ENCODE measurements around the gene SYNC.
"Not testable (repeated sequence)": the region's sequence is repeated elsewhere in the genome, so short reads cannot be mapped to it uniquely, and the experiment has no call there.

Gene SYNC

GRCh38 chr1:32724678-32725614, 22.4 kb upstream of the SYNC start:
- DNase-seq (ENCODE audit: low spot score) = peak; percentile 94

- DNase-seq (ENCODE audit: low spot score) = peak; percentile 31
These were observed 17.2 kb upstream of the SYNC start for GRCh38 chr1:32719681-32720275.

- DNase-seq (ENCODE audit: low spot score) = no peak
These were observed 16.0 kb upstream of the SYNC start for GRCh38 chr1:32718527-32718926.

GRCh38 chr1:32718036-32718435, 15.5 kb upstream of the SYNC start:
- DNase-seq (ENCODE audit: low spot score) = no peak

- no peak for DNase-seq (ENCODE audit: low spot score)
These were observed 14.9 kb upstream of the SYNC start for GRCh38 chr1:32717503-32717902.

- peak; percentile 41 for DNase-seq (ENCODE audit: low spot score)
These were observed 14.0 kb upstream of the SYNC start for GRCh38 chr1:32716312-32717148.

- no peak for DNase-seq (ENCODE audit: low spot score)
These were observed 13.3 kb upstream of the SYNC start for GRCh38 chr1:32715901-32716311.

- DNase-seq (ENCODE audit: low spot score) = no peak
These were observed 11.7 kb upstream of the SYNC start for GRCh38 chr1:32714277-32714676.

GRCh38 chr1:32713081-32713480, 10.5 kb upstream of the SYNC start:
- no peak for DNase-seq (ENCODE audit: low spot score)

- DNase-seq (ENCODE audit: low spot score) = not testable (repeated sequence)
These were observed 8.7 kb upstream of the SYNC start for GRCh38 chr1:32711221-32711620.

- DNase-seq (ENCODE audit: low spot score) = no peak
These were observed 6.9 kb upstream of the SYNC start for GRCh38 chr1:32709476-32709875.

GRCh38 chr1:32709075-32709474, 6.5 kb upstream of the SYNC start:
- no peak for DNase-seq (ENCODE audit: low spot score)

GRCh38 chr1:32706491-32706890, 3.9 kb upstream of the SYNC start:
- DNase-seq (ENCODE audit: low spot score) = no peak

- DNase-seq (ENCODE audit: low spot score) = no peak
These were observed 2.9 kb upstream of the SYNC start for GRCh38 chr1:32705516-32705915.

GRCh38 chr1:32703479-32704291, 1.1 kb upstream of the SYNC start:
- DNase-seq (ENCODE audit: low spot score) = peak; percentile 92

- DNase-seq (ENCODE audit: low spot score) = peak; percentile 49
These were observed 495 bp downstream of the SYNC start for GRCh38 chr1:32701951-32702598.

GRCh38 chr1:32701421-32701911, 1.1 kb downstream of the SYNC start:
- DNase-seq (ENCODE audit: low spot score) = peak; percentile 31

- not testable (repeated sequence) for DNase-seq (ENCODE audit: low spot score)
These were observed 5.6 kb downstream of the SYNC start for GRCh38 chr1:32696996-32697395.

GRCh38 chr1:32696041-32696440, 6.5 kb downstream of the SYNC start:
- no peak for DNase-seq (ENCODE audit: low spot score)

- peak; percentile 78 for DNase-seq (ENCODE audit: low spot score)
These were observed 7.3 kb downstream of the SYNC start for GRCh38 chr1:32695098-32695904.
